Retinal pigment epithelial cell (primary cell): Measurements from ENCODE around the gene CDC42BPB.
A peak's percentile ranks its signal among the peaks of the same experiment; 100 is the strongest.

ENCODE experiments used
- DNase-seq: peaks from one replicate; pipeline ENCODE4 v3.0.0-alpha.2; 2010; ENCODE audit warnings: low read depth
- H3K4me3 ChIP-seq: 2 replicates; pipeline ENCODE4 v1.5.1; 2011; ENCODE audit warnings: mild to moderate bottlenecking, low read length, control low read depth, moderate library complexity
- CTCF ChIP-seq: conservative IDR thresholded peaks from 2 replicates; pipeline ENCODE4 v1.5.1; 2011; ENCODE audit warnings: low read depth, low read length, control low read depth, inconsistent platforms

The CDC42BPB gene

GRCh38 chr14:102922490-102923200 lies 134.7 kb downstream of the CDC42BPB start, which contains the start of gene AMN:
Gene AMN, plus strand, starts transcription at chr14:102922663. Its CDS starts 26 bp downstream, at chr14:102922689.
- no peak for DNase-seq
- no peak for TF ChIP-seq CTCF
- peak within 1 kb of the TSS; percentile 24 for H3K4me3 ChIP-seq

- H3K4me3 ChIP-seq: no peak overlapping the region
- TF ChIP-seq CTCF: no peak
- no peak for DNase-seq
Observed at GRCh38 chr14:102920998-102921304, 136.4 kb downstream of the CDC42BPB start.

GRCh38 chr14:102920273-102920997 lies 136.9 kb downstream of the CDC42BPB start:
- no peak for DNase-seq
- no peak for TF ChIP-seq CTCF
- no peak overlapping the region for H3K4me3 ChIP-seq

- no peak overlapping the region for H3K4me3 ChIP-seq
- no peak for TF ChIP-seq CTCF
- no peak for DNase-seq
Observed at GRCh38 chr14:102918438-102918837, 138.9 kb downstream of the CDC42BPB start.

- DNase-seq: no peak
- TF ChIP-seq CTCF: peak; percentile 75
- H3K4me3 ChIP-seq: no peak overlapping the region
Observed at GRCh38 chr14:102917469-102918211, 139.7 kb downstream of the CDC42BPB start.

GRCh38 chr14:102917056-102917385 lies 140.3 kb downstream of the CDC42BPB start:
- no peak overlapping the region for H3K4me3 ChIP-seq
- no peak for TF ChIP-seq CTCF
- DNase-seq: no peak
